ENCODE results near the gene EMC7.
"Not testable (repeated sequence)": the region's sequence is repeated elsewhere in the genome, so short reads cannot be mapped to it uniquely, and the experiment has no call there.

EMC7 gene

DNA sequence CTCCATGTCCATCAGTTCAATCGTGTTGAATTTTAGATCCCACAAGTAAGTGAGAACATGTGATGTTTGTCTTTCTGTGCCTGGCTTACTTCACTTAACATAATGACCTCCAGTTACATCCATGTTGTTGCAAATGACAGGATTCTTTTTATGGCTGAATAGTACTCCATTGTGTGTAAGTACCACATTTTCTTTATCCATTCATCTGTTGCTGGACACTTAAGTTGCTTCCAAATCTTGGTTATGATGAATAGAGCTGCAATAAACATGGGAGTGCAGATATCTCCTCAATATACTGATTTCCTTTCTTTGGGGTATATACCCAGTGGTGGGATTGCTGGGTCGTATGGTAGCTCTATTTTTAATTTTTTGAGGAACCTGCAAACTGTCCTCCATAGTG is 18.8 kb upstream of the EMC7 start:
- not testable (repeated sequence) for H3K36me3 ChIP-seq (ENCODE audit: insufficient read depth, low read length); H3K4me3 ChIP-seq (ENCODE audit: low read depth, low read length); H3K27me3 ChIP-seq (ENCODE audit: insufficient read depth, low read length); H3K27ac ChIP-seq (ENCODE audit: low read depth, low read length); H3K79me2 ChIP-seq (ENCODE audit: control insufficient read depth, insufficient read depth, low read length, unreplicated experiment); H2AFZ ChIP-seq (ENCODE audit: low read length, unreplicated experiment)
- peaks cover 14% of the 10 kb centered on the region for H3K4me1 ChIP-seq (ENCODE audit: control insufficient read depth, insufficient read depth, low read length, unreplicated experiment)

DNA sequence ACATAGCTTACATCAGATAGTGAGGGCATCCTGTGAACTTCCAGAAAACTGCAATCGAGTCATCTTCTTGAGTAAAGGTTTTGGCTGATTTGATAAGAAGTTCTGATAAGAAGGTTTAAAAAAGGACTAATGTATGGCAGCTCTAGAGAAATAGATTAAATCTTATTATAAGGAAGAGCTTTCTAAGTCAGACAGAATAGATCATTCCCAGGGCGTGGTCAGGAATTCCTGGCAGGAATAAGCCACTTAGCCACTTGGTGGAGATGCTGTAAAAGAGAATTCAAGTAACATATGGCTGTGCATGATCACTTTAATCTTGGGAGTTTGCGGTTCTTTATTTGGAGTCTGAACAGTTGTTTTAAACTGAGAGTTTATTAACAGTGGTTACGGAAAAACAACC is 17.6 kb upstream of the EMC7 start:
- H3K36me3 ChIP-seq (ENCODE audit: insufficient read depth, low read length), result no peaks in the 10 kb centered on the region
- H3K4me3 ChIP-seq (ENCODE audit: low read depth, low read length), result no peak overlapping the region
- H3K27me3 ChIP-seq (ENCODE audit: insufficient read depth, low read length), result no peaks in the 10 kb centered on the region
- no peak overlapping the region for H3K27ac ChIP-seq (ENCODE audit: low read depth, low read length)
- H2AFZ ChIP-seq (ENCODE audit: low read length, unreplicated experiment), result no peak overlapping the region
- H3K4me1 ChIP-seq (ENCODE audit: control insufficient read depth, insufficient read depth, low read length, unreplicated experiment), result peaks cover 14% of the 10 kb centered on the region
- no peaks in the 10 kb centered on the region for H3K79me2 ChIP-seq (ENCODE audit: control insufficient read depth, insufficient read depth, low read length, unreplicated experiment)

DNA sequence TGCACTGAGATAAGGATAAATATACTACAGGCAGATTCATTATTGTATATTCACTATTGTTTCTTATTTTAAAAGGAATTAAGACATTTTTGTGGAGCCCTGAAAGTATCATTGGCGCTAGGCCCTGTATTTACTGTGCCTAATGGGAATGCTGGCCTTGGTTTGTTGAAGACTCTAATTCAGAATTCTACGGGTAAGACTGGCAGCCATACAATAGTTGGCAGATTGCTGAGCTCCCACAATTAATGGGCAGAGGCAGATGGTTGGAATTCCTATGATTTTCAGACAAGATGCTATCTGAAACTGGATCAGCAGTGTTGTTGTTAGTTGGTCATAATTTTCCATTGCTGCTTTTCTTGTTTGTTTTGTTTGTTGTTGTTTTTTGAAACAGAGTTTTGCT is 15.0 kb upstream of the EMC7 start:
- Histone ChIP-seq H2AFZ (ENCODE audit: low read length, unreplicated experiment) (no peak overlapping the region), H3K27me3 (ENCODE audit: insufficient read depth, low read length) (no peaks in the 10 kb centered on the region), H3K36me3 (ENCODE audit: insufficient read depth, low read length) (no peaks in the 10 kb centered on the region), H3K27ac (ENCODE audit: low read depth, low read length) (no peak overlapping the region), H3K4me1 (ENCODE audit: control insufficient read depth, insufficient read depth, low read length, unreplicated experiment) (no peaks in the 10 kb centered on the region), H3K79me2 (ENCODE audit: control insufficient read depth, insufficient read depth, low read length, unreplicated experiment) (no peaks in the 10 kb centered on the region), H3K4me3 (ENCODE audit: low read depth, low read length) (no peak overlapping the region)

DNA sequence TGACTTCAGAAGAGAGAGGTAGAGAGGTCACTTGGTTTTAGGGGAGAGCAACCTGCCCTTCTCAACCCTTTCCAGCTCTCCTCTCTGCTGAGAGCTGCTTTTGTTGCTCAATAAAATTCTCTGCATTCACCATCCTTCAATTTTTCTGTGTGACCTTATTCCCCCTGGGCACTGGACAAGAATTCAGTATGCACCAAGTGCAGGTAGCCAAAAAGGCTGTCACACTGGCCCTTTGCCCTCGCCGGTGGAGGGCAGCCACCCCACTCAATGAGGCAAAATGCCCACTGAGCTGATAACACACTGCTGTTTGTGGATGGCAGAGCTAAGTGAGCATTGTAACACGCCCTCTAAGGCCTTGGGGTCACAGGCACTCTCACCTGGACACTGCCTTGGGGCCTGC is 13.1 kb upstream of the EMC7 start:
- Histone ChIP-seq H3K79me2 (ENCODE audit: control insufficient read depth, insufficient read depth, low read length, unreplicated experiment) (no peaks in the 10 kb centered on the region), H3K36me3 (ENCODE audit: insufficient read depth, low read length) (no peaks in the 10 kb centered on the region), H3K4me3 (ENCODE audit: low read depth, low read length) (no peak overlapping the region), H3K4me1 (ENCODE audit: control insufficient read depth, insufficient read depth, low read length, unreplicated experiment) (no peaks in the 10 kb centered on the region), H3K27ac (ENCODE audit: low read depth, low read length) (no peak overlapping the region), H3K27me3 (ENCODE audit: insufficient read depth, low read length) (no peaks in the 10 kb centered on the region), H2AFZ (ENCODE audit: low read length, unreplicated experiment) (no peak overlapping the region)

DNA sequence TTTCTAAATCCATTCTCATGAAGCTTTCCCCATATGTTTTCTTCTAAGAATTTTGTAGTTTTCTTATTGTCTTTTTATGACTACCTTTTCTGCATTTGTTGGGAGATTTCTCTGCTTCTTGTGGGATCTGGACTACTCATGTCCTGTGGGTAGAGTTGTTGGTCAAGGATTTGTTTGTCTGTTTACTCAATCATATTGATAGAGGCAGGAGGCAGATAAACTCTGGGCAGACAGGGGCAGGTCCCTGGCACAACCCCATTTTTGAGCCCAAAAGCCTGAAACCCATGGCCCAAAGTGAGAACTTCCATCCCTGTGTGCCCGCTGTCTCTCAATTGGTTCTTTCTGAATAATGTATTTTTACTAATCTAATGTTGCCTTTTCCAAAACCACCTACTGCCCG is 12.6 kb upstream of the EMC7 start:
- Histone ChIP-seq H3K27ac (ENCODE audit: low read depth, low read length) (no peak overlapping the region), H3K79me2 (ENCODE audit: control insufficient read depth, insufficient read depth, low read length, unreplicated experiment) (no peaks in the 10 kb centered on the region)

DNA sequence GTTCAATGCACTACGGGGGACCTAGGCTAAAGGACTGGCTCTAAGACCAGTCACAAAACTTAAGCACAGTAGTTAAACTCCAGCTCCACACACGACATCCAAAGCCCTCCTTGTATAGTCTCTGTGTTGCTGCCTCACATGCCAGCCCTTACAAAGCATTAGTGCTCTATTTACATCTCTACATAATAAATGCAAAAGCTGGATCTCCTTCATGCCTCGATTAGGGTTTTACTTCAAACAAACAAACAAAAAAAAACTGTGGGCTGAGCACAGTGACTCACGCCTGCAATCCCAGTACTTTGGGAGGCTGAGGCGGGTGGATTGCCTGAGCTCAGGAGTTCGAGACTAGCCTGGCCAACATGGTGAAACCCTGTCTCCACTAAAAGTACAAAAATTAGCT is 9.8 kb upstream of the EMC7 start:
- Histone ChIP-seq H3K27ac (ENCODE audit: low read depth, low read length) (no peak overlapping the region), H3K4me3 (ENCODE audit: low read depth, low read length) (no peak overlapping the region), H3K79me2 (ENCODE audit: control insufficient read depth, insufficient read depth, low read length, unreplicated experiment) (no peaks in the 10 kb centered on the region), H3K27me3 (ENCODE audit: insufficient read depth, low read length) (no peaks in the 10 kb centered on the region), H3K4me1 (ENCODE audit: control insufficient read depth, insufficient read depth, low read length, unreplicated experiment) (no peaks in the 10 kb centered on the region), H2AFZ (ENCODE audit: low read length, unreplicated experiment) (no peak overlapping the region), H3K36me3 (ENCODE audit: insufficient read depth, low read length) (no peaks in the 10 kb centered on the region)

More for the DNA sequence above, 12.6 kb upstream of the EMC7 start:
- Histone ChIP-seq H3K4me3 (ENCODE audit: low read depth, low read length) (no peak overlapping the region), H2AFZ (ENCODE audit: low read length, unreplicated experiment) (no peak overlapping the region), H3K4me1 (ENCODE audit: control insufficient read depth, insufficient read depth, low read length, unreplicated experiment) (no peaks in the 10 kb centered on the region), H3K36me3 (ENCODE audit: insufficient read depth, low read length) (no peaks in the 10 kb centered on the region), H3K27me3 (ENCODE audit: insufficient read depth, low read length) (no peaks in the 10 kb centered on the region)

DNA sequence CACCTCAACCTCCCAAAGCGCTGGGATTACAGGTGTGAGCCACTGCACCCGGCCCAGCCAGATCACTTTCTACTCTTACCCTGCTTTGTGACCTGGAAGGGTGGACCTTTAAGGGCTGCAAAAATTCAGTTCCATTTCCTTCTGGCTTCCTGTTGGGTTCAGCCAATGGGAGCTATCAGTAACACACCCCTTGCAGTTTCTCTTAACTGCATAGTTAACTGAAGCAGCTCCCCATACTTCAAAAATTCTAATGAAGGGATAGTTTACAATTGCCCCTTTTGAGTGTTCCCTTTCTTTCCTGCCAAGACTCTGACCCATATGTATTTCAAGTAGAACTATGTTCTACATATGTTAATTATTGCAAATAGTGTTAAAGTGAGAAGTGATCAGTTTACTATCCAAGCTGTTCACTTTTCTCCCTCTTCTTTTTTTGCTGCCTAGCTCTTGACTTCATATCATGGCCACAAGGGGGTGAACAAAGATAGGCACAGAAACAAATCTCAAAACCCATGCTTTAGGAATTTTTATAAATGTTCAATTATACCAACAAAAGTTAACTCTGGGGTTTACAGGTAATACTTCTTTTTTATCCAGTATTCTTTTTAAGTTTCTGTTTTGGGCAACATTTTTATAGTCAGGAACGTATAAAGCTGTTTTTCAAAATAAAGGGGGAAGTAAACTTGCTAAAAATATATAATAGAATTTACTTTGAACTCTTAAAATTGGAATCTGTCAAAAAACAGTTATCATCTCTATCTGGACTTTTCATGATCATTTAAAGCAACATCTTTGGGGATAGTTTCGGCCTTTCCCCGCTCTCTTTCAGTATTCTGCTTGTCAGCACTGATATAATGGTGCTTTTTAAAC is 8.4 kb upstream of the EMC7 start:
- Histone ChIP-seq H3K36me3 (ENCODE audit: insufficient read depth, low read length) (no peaks in the 10 kb centered on the region), H3K4me3 (ENCODE audit: low read depth, low read length) (no peak overlapping the region), H3K27ac (ENCODE audit: low read depth, low read length) (no peak overlapping the region), H2AFZ (ENCODE audit: low read length, unreplicated experiment) (peak overlapping the region; percentile 84), H3K79me2 (ENCODE audit: control insufficient read depth, insufficient read depth, low read length, unreplicated experiment) (no peaks in the 10 kb centered on the region), H3K4me1 (ENCODE audit: control insufficient read depth, insufficient read depth, low read length, unreplicated experiment) (no peaks in the 10 kb centered on the region), H3K27me3 (ENCODE audit: insufficient read depth, low read length) (no peaks in the 10 kb centered on the region)

DNA sequence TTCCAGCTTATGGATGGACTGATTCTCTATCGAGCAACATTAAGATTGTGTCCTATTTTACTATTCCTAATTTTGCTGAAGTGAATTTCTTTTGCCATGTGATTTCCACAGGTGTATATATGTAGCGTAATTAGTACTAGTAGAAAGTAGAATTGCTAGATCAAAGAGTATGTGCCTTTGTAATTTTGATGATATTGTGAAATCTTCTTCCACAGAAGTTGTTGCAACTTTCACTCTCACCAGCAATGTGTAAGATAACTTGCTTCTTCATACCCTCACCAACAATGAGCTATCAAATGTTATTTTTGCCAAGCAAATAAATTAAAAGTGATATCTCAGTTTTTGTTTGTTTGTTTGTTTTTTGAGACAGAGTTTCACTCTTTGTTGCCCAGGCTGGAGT is 5.7 kb upstream of the EMC7 start:
- no peak overlapping the region for H2AFZ ChIP-seq (ENCODE audit: low read length, unreplicated experiment)
- peaks cover 16% of the 10 kb centered on the region for H3K79me2 ChIP-seq (ENCODE audit: control insufficient read depth, insufficient read depth, low read length, unreplicated experiment)
- peaks cover 8% of the 10 kb centered on the region for H3K4me1 ChIP-seq (ENCODE audit: control insufficient read depth, insufficient read depth, low read length, unreplicated experiment)
- H3K27ac ChIP-seq (ENCODE audit: low read depth, low read length), result no peak overlapping the region
- H3K4me3 ChIP-seq (ENCODE audit: low read depth, low read length), result no peak overlapping the region
- no peaks in the 10 kb centered on the region for H3K27me3 ChIP-seq (ENCODE audit: insufficient read depth, low read length)
- peaks cover 8% of the 10 kb centered on the region; the same call in 1 of the 2 replicates for H3K36me3 ChIP-seq (ENCODE audit: insufficient read depth, low read length)

DNA sequence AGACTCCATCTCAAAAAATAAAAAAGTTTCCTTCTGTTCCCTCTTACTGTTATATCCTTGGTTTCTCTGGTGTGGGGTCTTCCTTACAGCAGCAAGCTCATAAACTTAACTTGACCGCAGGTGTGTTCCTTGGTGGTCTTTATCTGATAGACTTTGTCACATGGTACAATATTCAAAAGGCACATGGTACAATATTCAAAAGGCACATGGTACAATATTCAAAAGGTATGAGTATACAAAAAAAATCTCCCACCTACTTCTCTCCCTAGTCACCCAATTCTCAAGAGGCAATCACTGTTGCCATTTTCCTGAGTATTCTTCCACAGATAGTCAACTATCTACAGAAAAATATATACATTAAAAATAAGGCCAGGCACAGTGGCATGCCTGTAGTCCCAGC is 4.8 kb upstream of the EMC7 start:
- Histone ChIP-seq H3K27me3 (ENCODE audit: insufficient read depth, low read length) (no peaks in the 10 kb centered on the region), H3K36me3 (ENCODE audit: insufficient read depth, low read length) (peaks cover 8% of the 10 kb centered on the region; the same call in 1 of the 2 replicates), H3K4me1 (ENCODE audit: control insufficient read depth, insufficient read depth, low read length, unreplicated experiment) (peaks cover 8% of the 10 kb centered on the region), H3K4me3 (ENCODE audit: low read depth, low read length) (no peak overlapping the region), H3K79me2 (ENCODE audit: control insufficient read depth, insufficient read depth, low read length, unreplicated experiment) (peaks cover 20% of the 10 kb centered on the region), H3K27ac (ENCODE audit: low read depth, low read length) (no peak overlapping the region), H2AFZ (ENCODE audit: low read length, unreplicated experiment) (no peak overlapping the region)

DNA sequence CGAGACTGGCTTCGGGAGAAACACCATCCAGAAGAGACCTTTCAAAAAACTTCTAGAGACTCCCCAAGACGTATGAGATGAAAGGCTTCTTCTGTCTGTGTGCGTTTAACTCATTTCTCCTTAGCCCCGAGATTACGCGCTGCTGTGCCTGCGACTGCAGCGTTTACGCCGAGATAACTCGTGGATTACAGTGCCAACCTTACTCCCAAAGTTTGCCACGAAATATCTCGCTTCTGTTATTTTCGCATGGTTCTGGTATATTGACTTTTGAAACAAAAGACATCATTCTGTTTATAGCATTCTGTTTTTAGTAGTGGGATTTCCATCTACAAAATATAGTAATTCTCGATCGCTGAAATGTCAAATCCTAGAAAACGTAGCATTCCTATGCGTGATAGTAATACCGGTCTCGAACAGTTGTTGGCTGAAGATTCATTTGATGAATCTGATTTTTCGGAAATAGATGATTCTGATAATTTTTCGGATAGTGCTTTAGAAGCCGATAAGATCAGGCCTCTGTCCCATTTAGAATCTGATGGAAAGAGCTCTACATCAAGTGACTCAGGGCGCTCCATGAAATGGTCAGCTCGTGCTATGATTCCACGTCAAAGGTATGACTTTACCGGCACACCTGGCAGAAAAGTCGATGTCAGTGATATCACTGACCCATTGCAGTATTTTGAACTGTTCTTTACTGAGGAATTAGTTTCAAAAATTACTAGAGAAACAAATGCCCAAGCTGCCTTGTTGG is 688 bp upstream of the EMC7 start:
- Histone ChIP-seq H3K4me1 (ENCODE audit: control insufficient read depth, insufficient read depth, low read length, unreplicated experiment) (peaks cover 23% of the 10 kb centered on the region), H3K27me3 (ENCODE audit: insufficient read depth, low read length) (no peaks in the 10 kb centered on the region), H3K36me3 (ENCODE audit: insufficient read depth, low read length) (peaks cover 8% of the 10 kb centered on the region; the same call in 1 of the 2 replicates), H3K27ac (ENCODE audit: low read depth, low read length) (peak overlapping the region; percentile 89), H3K4me3 (ENCODE audit: low read depth, low read length) (peak overlapping the region; percentile 96), H3K79me2 (ENCODE audit: control insufficient read depth, insufficient read depth, low read length, unreplicated experiment) (peaks cover 54% of the 10 kb centered on the region), H2AFZ (ENCODE audit: low read length, unreplicated experiment) (peak overlapping the region; percentile 91)

DNA sequence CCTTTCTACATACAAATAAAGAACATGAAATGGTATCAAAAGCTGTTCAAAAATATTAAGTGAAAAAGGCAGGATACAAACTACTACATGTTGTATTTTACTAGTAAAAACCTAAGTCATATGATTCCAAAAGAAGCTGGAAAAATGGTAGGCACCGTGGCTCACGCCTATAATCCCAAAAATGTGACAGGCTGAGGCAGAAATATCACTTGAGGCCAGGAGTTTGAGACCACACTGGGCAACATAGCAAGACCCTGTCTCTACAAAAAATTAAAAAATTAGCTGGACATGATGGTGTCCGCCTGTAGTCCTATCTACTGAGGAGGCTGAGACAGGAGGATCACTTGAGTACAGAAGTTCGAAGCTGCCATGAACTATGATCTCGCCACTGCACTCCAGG is 1.7 kb downstream of the EMC7 start:
- Histone ChIP-seq H3K36me3 (ENCODE audit: insufficient read depth, low read length) (peaks cover 11% of the 10 kb centered on the region), H2AFZ (ENCODE audit: low read length, unreplicated experiment) (no peak overlapping the region), H3K27ac (ENCODE audit: low read depth, low read length) (no peak overlapping the region), H3K27me3 (ENCODE audit: insufficient read depth, low read length) (no peaks in the 10 kb centered on the region), H3K4me3 (ENCODE audit: low read depth, low read length) (peak overlapping the region; percentile 96), H3K4me1 (ENCODE audit: control insufficient read depth, insufficient read depth, low read length, unreplicated experiment) (peaks cover 23% of the 10 kb centered on the region), H3K79me2 (ENCODE audit: control insufficient read depth, insufficient read depth, low read length, unreplicated experiment) (peaks cover 65% of the 10 kb centered on the region)
